ENCODE measurements around the gene TCAP.

The TCAP gene

GRCh38 chr17:39667945-39668924, 3.1 kb downstream of the TCAP start, which contains the start of gene PNMT:
Gene PNMT (plus strand): TSS chr17:39668453. CDS start chr17:39668476, 23 bp downstream.
- peak; percentile 60 for DNase-seq (ENCODE audit: low spot score)

- DNase-seq (ENCODE audit: low spot score): no peak
These were observed 5.0 kb downstream of the TCAP start for GRCh38 chr17:39669897-39670735.

GRCh38 chr17:39670746-39671145, 5.6 kb downstream of the TCAP start:
- DNase-seq (ENCODE audit: low spot score): no peak

- no peak for DNase-seq (ENCODE audit: low spot score)
These were observed 6.7 kb downstream of the TCAP start for GRCh38 chr17:39671651-39672521.

GRCh38 chr17:39672522-39673334, 7.6 kb downstream of the TCAP start:
- DNase-seq (ENCODE audit: low spot score): no peak

GRCh38 chr17:39673335-39674081, 8.4 kb downstream of the TCAP start:
- no peak for DNase-seq (ENCODE audit: low spot score)

- no peak for DNase-seq (ENCODE audit: low spot score)
These were observed 9.0 kb downstream of the TCAP start for GRCh38 chr17:39674179-39674578.

GRCh38 chr17:39674702-39675389, 9.7 kb downstream of the TCAP start:
- DNase-seq (ENCODE audit: low spot score): no peak

- DNase-seq (ENCODE audit: low spot score): no peak
These were observed 10.4 kb downstream of the TCAP start for GRCh38 chr17:39675390-39676082.

GRCh38 chr17:39676198-39676819, 11.2 kb downstream of the TCAP start:
- peak; percentile 30 for DNase-seq (ENCODE audit: low spot score)

- no peak for DNase-seq (ENCODE audit: low spot score)
These were observed 11.9 kb downstream of the TCAP start for GRCh38 chr17:39677072-39677471.

GRCh38 chr17:39677542-39678339, 12.6 kb downstream of the TCAP start:
- no peak for DNase-seq (ENCODE audit: low spot score)

GRCh38 chr17:39678340-39679116, 13.4 kb downstream of the TCAP start:
- DNase-seq (ENCODE audit: low spot score): no peak

- DNase-seq (ENCODE audit: low spot score): peak; percentile 43
These were observed 14.5 kb downstream of the TCAP start for GRCh38 chr17:39679521-39680192.

- peak; percentile 53 for DNase-seq (ENCODE audit: low spot score)
These were observed 18.3 kb downstream of the TCAP start for GRCh38 chr17:39683295-39683939.

All from hematopoietic multipotent progenitor cell treated with erythropoietin and hydrocortisone succinate and interleukin-3 and kit ligand, for 15 days (in vitro differentiated cells).